Stimulated activated CD4-positive, alpha-beta T cell treated with anti-CD3 and anti-CD28 coated beads, Interleukin-1b, Interleukin-23, amount 100 ng/mL, for 48 hours (primary cell): Measurements from ENCODE around the gene ECPAS.
"Not testable (repeated sequence)": the region's sequence is repeated elsewhere in the genome, so short reads cannot be mapped to it uniquely, and the experiment has no call there.

Experiments
- DNase-seq: peaks from one replicate; pipeline ENCODE4 v3.0.0-alpha.2; 2020

Gene ECPAS

GRCh38 chr9:111483858-111484571 is at the start of gene ECPAS:
Gene ECPAS (minus strand): TSS chr9:111484383. CDS start chr9:111472918, 11,465 bp downstream.
- DNase-seq, result peak; percentile 71

- DNase-seq, result no peak
Measured at GRCh38 chr9:111533099-111533790, 49.1 kb upstream of the ECPAS start.

GRCh38 chr9:111531716-111532115 is 47.5 kb upstream of the ECPAS start:
- DNase-seq, result no peak

GRCh38 chr9:111529787-111530186 is 45.6 kb upstream of the ECPAS start:
- DNase-seq, result no peak

- DNase-seq, result peak; percentile 2
Measured at GRCh38 chr9:111527347-111527746, 43.2 kb upstream of the ECPAS start.

GRCh38 chr9:111525056-111525977 is 41.1 kb upstream of the ECPAS start, which contains the start of gene ZNF483:
Gene ZNF483 (plus strand): TSS chr9:111525179. CDS start chr9:111527396, 2,217 bp downstream.
- DNase-seq, result peak; percentile 64

- no peak for DNase-seq
Measured at GRCh38 chr9:111524731-111525055, 40.5 kb upstream of the ECPAS start.

- no peak for DNase-seq
Measured at GRCh38 chr9:111516061-111516465, 31.9 kb upstream of the ECPAS start.

- DNase-seq, result no peak
Measured at GRCh38 chr9:111514967-111515366, 30.8 kb upstream of the ECPAS start.

- not testable (repeated sequence) for DNase-seq
Measured at GRCh38 chr9:111511581-111511980, 27.4 kb upstream of the ECPAS start.

- no peak for DNase-seq
Measured at GRCh38 chr9:111502506-111502905, 18.3 kb upstream of the ECPAS start.

GRCh38 chr9:111501648-111502047 is 17.5 kb upstream of the ECPAS start:
- no peak for DNase-seq

- no peak for DNase-seq
Measured at GRCh38 chr9:111501005-111501562, 16.9 kb upstream of the ECPAS start.

GRCh38 chr9:111497196-111497595 is 13.0 kb upstream of the ECPAS start:
- not testable (repeated sequence) for DNase-seq

GRCh38 chr9:111484572-111484894 is 350 bp upstream of the ECPAS start:
- no peak for DNase-seq

GRCh38 chr9:111483439-111483857 is 735 bp downstream of the ECPAS start:
- DNase-seq, result peak; percentile 40

GRCh38 chr9:111482694-111483438 is 1.3 kb downstream of the ECPAS start:
- peak; percentile 59 for DNase-seq

GRCh38 chr9:111481885-111482636 is 2.1 kb downstream of the ECPAS start:
- no peak for DNase-seq

- no peak for DNase-seq
Measured at GRCh38 chr9:111477677-111478076, 6.5 kb downstream of the ECPAS start.

- no peak for DNase-seq
Measured at GRCh38 chr9:111475195-111475594, 9.0 kb downstream of the ECPAS start.

GRCh38 chr9:111474385-111474784 is 9.8 kb downstream of the ECPAS start:
- no peak for DNase-seq
